Neuronal stem cell (in vitro differentiated cells): ENCODE data around the gene RPL19.

Experiments used
- DNase-seq: peaks from one replicate; pipeline ENCODE4 v3.0.0-alpha.2; 2013; ENCODE audit warnings: low spot score
- H2AFZ ChIP-seq: one replicate; pipeline ENCODE4 v1.6.1; 2013; ENCODE audit warnings: mild to moderate bottlenecking, low read length, inconsistent platforms
- H2AK5ac ChIP-seq: 2 replicates; pipeline ENCODE4 v1.6.1; 2013; ENCODE audit warnings: low read depth, mild to moderate bottlenecking, inconsistent platforms, low read length, moderate library complexity, mixed read lengths
- H2BK120ac ChIP-seq: 2 replicates; pipeline ENCODE4 v1.6.1; 2013; ENCODE audit warnings: low read depth, mild to moderate bottlenecking, inconsistent platforms, low read length, moderate library complexity, mixed read lengths
- H2BK12ac ChIP-seq: one replicate; pipeline ENCODE4 v1.6.1; 2013; ENCODE audit warnings: low read length, inconsistent platforms
- H2BK15ac ChIP-seq: 2 replicates; pipeline ENCODE4 v1.6.1; 2013; ENCODE audit warnings: mild to moderate bottlenecking, low read length, inconsistent platforms, mixed read lengths
- H2BK5ac ChIP-seq: one replicate; pipeline ENCODE4 v1.6.1; 2013; ENCODE audit warnings: inconsistent platforms, mild to moderate bottlenecking, low read length, moderate library complexity
- H3K14ac ChIP-seq: one replicate; pipeline ENCODE4 v1.6.1; 2013; ENCODE audit warnings: low read length, inconsistent platforms
- H3K18ac ChIP-seq: 2 replicates; pipeline ENCODE4 v1.6.1; 2013; ENCODE audit warnings: low read length, inconsistent platforms
- H3K23ac ChIP-seq: 2 replicates; pipeline ENCODE4 v1.6.1; 2013; ENCODE audit warnings: low read depth, mild to moderate bottlenecking, mixed read lengths, low read length, inconsistent platforms; ENCODE audit not compliant: poor library complexity
- H3K27ac ChIP-seq: replicated peaks from 3 replicates; pipeline ENCODE4 v1.5.1; 2013; ENCODE audit warnings: low read length, inconsistent platforms
- H3K27me3 ChIP-seq, 3 experiments: 2 replicates each; pipeline ENCODE4 v1.6.1; 2013; ENCODE audit warnings: low read length in 3 of 3, mild to moderate bottlenecking in 2 of 3, inconsistent platforms in 1 of 3, low read depth in 1 of 3, mixed read lengths in 1 of 3, moderate library complexity in 1 of 3; ENCODE audit not compliant: control insufficient read depth in 3 of 3, insufficient read depth in 3 of 3
- H3K36me3 ChIP-seq, 2 donors: replicated peaks in 1 of 2; 2 replicates each; pipeline ENCODE4 v1.6.1; 2013; ENCODE audit warnings: low read length in 2 of 2; ENCODE audit not compliant: control insufficient read depth in 2 of 2, insufficient read depth in 2 of 2
- H3K4ac ChIP-seq: 2 replicates; pipeline ENCODE4 v1.6.1; 2013; ENCODE audit warnings: inconsistent platforms, mild to moderate bottlenecking, low read length, moderate library complexity
- H3K4me1 ChIP-seq, 2 donors: 1 replicate in 1 of 2; 2 replicates in 1 of 2; pipeline ENCODE4 v1.6.1; 2013; ENCODE audit warnings: low read length in 2 of 2, low read depth in 1 of 2; ENCODE audit not compliant: control insufficient read depth in 2 of 2, insufficient read depth in 1 of 2
- H3K4me2 ChIP-seq: one replicate; pipeline ENCODE4 v1.6.1; 2013; ENCODE audit warnings: mild to moderate bottlenecking, low read length, inconsistent platforms; ENCODE audit not compliant: insufficient read depth, poor library complexity, severe bottlenecking
- H3K4me3 ChIP-seq, 2 donors: 2 replicates each; pipeline ENCODE4 v1.5.1; 2013; ENCODE audit warnings: low read length in 2 of 2, mild to moderate bottlenecking in 2 of 2, inconsistent platforms in 1 of 2, moderate library complexity in 1 of 2
- H3K79me1 ChIP-seq: one replicate; pipeline ENCODE4 v1.6.1; 2013; ENCODE audit warnings: low read depth, mild to moderate bottlenecking, inconsistent platforms, low read length, moderate library complexity
- H3K9ac ChIP-seq: one replicate; pipeline ENCODE4 v1.6.1; 2013; ENCODE audit warnings: mild to moderate bottlenecking, low read depth, low read length, inconsistent platforms; ENCODE audit not compliant: poor library complexity
- H3K9me3 ChIP-seq, 2 donors: replicated peaks in 1 of 2; 2 replicates each; pipeline versions ENCODE3 to v1.6.1; 2013; ENCODE audit warnings: low read length in 2 of 2, mild to moderate bottlenecking in 2 of 2, inconsistent platforms in 1 of 2, low read depth in 1 of 2, mixed read lengths in 1 of 2, moderate library complexity in 1 of 2; ENCODE audit not compliant: control insufficient read depth in 2 of 2, insufficient read depth in 1 of 2
- H4K8ac ChIP-seq: one replicate; pipeline ENCODE4 v1.6.1; 2013; ENCODE audit warnings: low read depth, mild to moderate bottlenecking, inconsistent platforms, low read length, moderate library complexity
- H4K91ac ChIP-seq: one replicate; pipeline ENCODE4 v1.6.1; 2013; ENCODE audit warnings: low read length, low read depth, mild to moderate bottlenecking, inconsistent platforms; ENCODE audit not compliant: poor library complexity
- WGBS, 2 donors: extraction: QIAGEN DNeasy Blood & Tissue Kit; methylation state at CpG; one replicate each; pipeline ENCODE4 v1.1.7; 2013; ENCODE audit warnings: missing lambda C conversion rate in 2 of 2, mixed read lengths in 1 of 2; ENCODE audit not compliant: insufficient read length in 2 of 2, insufficient replicate concordance in 1 of 2; ENCODE audit errors: extremely low coverage in 2 of 2; 5-methylcytosine and 5-hydroxymethylcytosine counted together

RPL19 gene

GRCh38 chr17:39213852-39214251 is 13.8 kb downstream of the RPL19 start:
- Histone ChIP-seq H4K8ac (no peak overlapping the region), H3K4me1 (peaks cover 9 to 14% of the 10 kb centered on the region in 2 donors), H3K4ac (no peak overlapping the region), H2BK5ac (no peak overlapping the region), H2BK120ac (peak overlapping the region; percentile 26), H3K23ac (no peak overlapping the region), H2AK5ac (peak overlapping the region; percentile 90), H3K18ac (no peak overlapping the region), H3K27me3 (peaks cover 0 to 92% (median 31%) of the 10 kb centered on the region in 3 experiments), H3K14ac (no peak overlapping the region), H3K36me3 (no peaks in the 10 kb centered on the region), H2BK15ac (no peak overlapping the region), H3K4me3 (no peak overlapping the region), H2BK12ac (peak overlapping the region; percentile 50), H3K79me1 (no peaks in the 10 kb centered on the region), H3K4me2 (no peak overlapping the region), H3K27ac (no peak overlapping the region), H4K91ac (no peak overlapping the region), H3K9ac (no peak overlapping the region), H2AFZ (no peak overlapping the region), H3K9me3 (no peaks in the 10 kb centered on the region)
- DNase-seq = no peak
- no CpG with 5 or more reads among the region's 9 CpGs for WGBS, 2 donors

GRCh38 chr17:39217734-39218369 is 17.8 kb downstream of the RPL19 start:
- WGBS, 2 donors = no CpG with 5 or more reads among the region's 24 CpGs

GRCh38 chr17:39218906-39219305 is 18.8 kb downstream of the RPL19 start:
- Histone ChIP-seq H3K23ac (peak overlapping the region; percentile 55), H3K4me1 (peaks cover 0 to 4% of the 10 kb centered on the region in 2 donors), H4K91ac (no peak overlapping the region), H3K27ac (no peak overlapping the region), H2BK120ac (no peak overlapping the region), H3K27me3 (peaks cover 0 to 84% (median 42%) of the 10 kb centered on the region in 3 experiments), H3K9me3 (peaks cover 0 to 1% of the 10 kb centered on the region in 2 donors), H3K9ac (peak overlapping the region; percentile 12), H3K4me3 (no peak overlapping the region), H3K79me1 (no peaks in the 10 kb centered on the region), H2BK5ac (no peak overlapping the region), H2AFZ (no peak overlapping the region), H2BK15ac (no peak overlapping the region), H2BK12ac (no peak overlapping the region), H4K8ac (no peak overlapping the region), H3K4ac (no peak overlapping the region), H2AK5ac (no peak overlapping the region), H3K4me2 (no peak overlapping the region), H3K18ac (peak overlapping the region; percentile 51), H3K36me3 (no peaks in the 10 kb centered on the region), H3K14ac (peak overlapping the region; percentile 76)
- WGBS, 2 donors = no CpG with 5 or more reads among the region's 8 CpGs
- no peak for DNase-seq

More at GRCh38 chr17:39217734-39218369, 17.8 kb downstream of the RPL19 start:
- H3K4me2 ChIP-seq = no peak overlapping the region
- peak overlapping the region; percentile 17 for H2AFZ ChIP-seq
- DNase-seq = no peak
- H3K36me3 ChIP-seq = no peaks in the 10 kb centered on the region
- peaks cover 0 to 81% (median 31%) of the 10 kb centered on the region in 3 experiments for H3K27me3 ChIP-seq
- H2BK12ac ChIP-seq = no peak overlapping the region
- H3K18ac ChIP-seq = peak overlapping the region; percentile 59
- no peak overlapping the region for H3K27ac ChIP-seq
- no peak overlapping the region for H3K14ac ChIP-seq
- no peak overlapping the region for H3K4me3 ChIP-seq
- H2BK120ac ChIP-seq = no peak overlapping the region
- H4K8ac ChIP-seq = no peak overlapping the region
- peak overlapping the region; percentile 66 for H3K9ac ChIP-seq
- H2BK15ac ChIP-seq = peak overlapping the region; percentile 40
- peaks cover 0 to 1% of the 10 kb centered on the region in 2 donors for H3K4me1 ChIP-seq
- H3K4ac ChIP-seq = no peak overlapping the region
- H2AK5ac ChIP-seq = no peak overlapping the region
- no peak overlapping the region for H4K91ac ChIP-seq
- H2BK5ac ChIP-seq = no peak overlapping the region
- no peaks in the 10 kb centered on the region for H3K9me3 ChIP-seq
- no peaks in the 10 kb centered on the region for H3K79me1 ChIP-seq
- H3K23ac ChIP-seq = no peak overlapping the region

GRCh38 chr17:39219647-39220154 is 19.6 kb downstream of the RPL19 start:
- Histone ChIP-seq H4K91ac (no peak overlapping the region), H3K4me1 (peaks cover under 1 to 2% of the 10 kb centered on the region in 2 donors), H3K79me1 (no peaks in the 10 kb centered on the region), H3K9me3 (peaks cover 0 to 1% of the 10 kb centered on the region in 2 donors), H2AK5ac (peak overlapping the region; percentile 31), H3K27me3 (peaks cover 7 to 84% (median 50%) of the 10 kb centered on the region in 3 experiments), H3K4me2 (no peak overlapping the region), H3K23ac (peak overlapping the region; percentile 16), H3K27ac (no peak overlapping the region), H3K9ac (peak overlapping the region; percentile 56), H3K18ac (no peak overlapping the region), H2BK12ac (no peak overlapping the region), H3K14ac (peak overlapping the region; percentile 77), H3K36me3 (no peaks in the 10 kb centered on the region), H3K4ac (no peak overlapping the region), H2AFZ (no peak overlapping the region), H2BK5ac (peak overlapping the region; percentile 45), H2BK15ac (peak overlapping the region; percentile 30), H2BK120ac (no peak overlapping the region), H4K8ac (no peak overlapping the region), H3K4me3 (no peak overlapping the region)
- DNase-seq = no peak
- no CpG with 5 or more reads among the region's 8 CpGs for WGBS, 2 donors
